Activated CD4-positive, alpha-beta memory T cell treated with anti-CD3 and anti-CD28 coated beads, Interleukin-2, amount 10 ng/mL, durations not matched to agents 7 days and 5 days (primary cell): ENCODE measurements around the gene GAB2. TPM values are rescaled to one million over a fixed set of nuclear protein-coding genes. Genes with fewer than 3 reads are reported as not detected.
A peak's percentile ranks its signal among the peaks of the same experiment; 100 is the strongest.

ENCODE experiments used
- CTCF ChIA-PET: fragments of 350-600 bp; sonication (Branson Sonifier 250); formaldehyde crosslinking; loops from one replicate; lab custom pipeline; 2021; ENCODE audit warnings: antibody characterized with exemption, inconsistent platforms; lab: Charles Lee
- POLR2A ChIA-PET: fragments of 350-600 bp; sonication (Branson Sonifier 250); formaldehyde crosslinking; loops from one replicate; lab custom pipeline; 2021; ENCODE audit warnings: antibody characterized with exemption; lab: Charles Lee
- DNase-seq: peaks from one replicate; pipeline ENCODE4 v3.0.0-alpha.2; 2020
- H3K27ac Mint-ChIP-seq: one replicate; pipeline ENCODE4 v1.8.0; 2021; ENCODE audit warnings: mild to moderate bottlenecking, mixed read lengths
- H3K27me3 Mint-ChIP-seq: one replicate; pipeline ENCODE4 v1.8.0; 2021; ENCODE audit warnings: mixed read lengths
- H3K36me3 Mint-ChIP-seq: one replicate; pipeline ENCODE4 v1.8.0; 2021; ENCODE audit warnings: low read depth, mixed read lengths
- H3K4me1 Mint-ChIP-seq: one replicate; pipeline ENCODE4 v1.8.0; 2021; ENCODE audit warnings: mixed read lengths
- H3K4me3 Mint-ChIP-seq: one replicate; pipeline ENCODE4 v1.8.0; 2021; ENCODE audit warnings: mild to moderate bottlenecking, mixed read lengths
- H3K9me3 Mint-ChIP-seq: one replicate; pipeline ENCODE4 v1.8.0; 2021; ENCODE audit warnings: mixed read lengths
- total RNA-seq, 2 experiments: library from RNA; stranded (reverse); gene quantifications; one replicate each; pipeline ENCODE4 v1.2.3, GENCODE V29; 2021

GAB2 gene
- total RNA-seq, 2 experiments from 2014 or later, result 51.8 to 55.8 TPM

DNA sequence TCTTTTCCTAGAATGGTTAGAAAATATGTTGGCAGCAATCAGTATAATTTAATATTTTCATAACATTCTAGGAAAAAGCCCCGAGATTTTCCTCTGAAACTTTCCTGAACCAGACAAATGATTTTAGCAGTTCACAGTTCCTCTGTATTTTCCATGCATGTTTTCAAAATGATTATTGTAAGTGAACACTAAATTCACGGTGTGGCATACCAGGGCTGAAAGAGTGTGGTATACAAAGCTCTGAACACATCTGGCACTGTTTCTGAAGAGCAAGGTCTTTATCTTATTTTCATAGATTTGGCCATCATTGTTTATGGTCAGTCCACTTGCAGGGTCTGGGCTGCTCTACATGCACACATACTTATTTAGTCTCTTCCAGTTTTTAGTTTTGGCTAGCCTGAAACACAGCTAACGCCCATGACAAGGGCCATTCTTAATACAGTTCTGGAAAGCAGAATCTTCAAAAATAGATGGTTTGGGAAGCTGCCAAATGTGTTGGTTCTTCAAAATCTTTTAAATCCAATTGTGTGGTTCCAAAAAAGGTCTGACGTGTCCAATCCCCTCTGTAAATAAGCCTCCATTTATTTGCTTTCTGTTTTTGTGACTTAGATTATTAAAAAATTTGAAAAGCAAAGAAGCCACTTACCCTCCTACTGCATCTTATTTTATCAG, 7.9 kb upstream of the GAB2 start:
- POLR2A ChIA-PET, result interaction anchor here (0.6 to 1.5 kb wide), 3 partner anchors 9 to 28 kb away, joined by 3 to 7 read pairs (median 4); no protein-coding TSS in a partner anchor

DNA sequence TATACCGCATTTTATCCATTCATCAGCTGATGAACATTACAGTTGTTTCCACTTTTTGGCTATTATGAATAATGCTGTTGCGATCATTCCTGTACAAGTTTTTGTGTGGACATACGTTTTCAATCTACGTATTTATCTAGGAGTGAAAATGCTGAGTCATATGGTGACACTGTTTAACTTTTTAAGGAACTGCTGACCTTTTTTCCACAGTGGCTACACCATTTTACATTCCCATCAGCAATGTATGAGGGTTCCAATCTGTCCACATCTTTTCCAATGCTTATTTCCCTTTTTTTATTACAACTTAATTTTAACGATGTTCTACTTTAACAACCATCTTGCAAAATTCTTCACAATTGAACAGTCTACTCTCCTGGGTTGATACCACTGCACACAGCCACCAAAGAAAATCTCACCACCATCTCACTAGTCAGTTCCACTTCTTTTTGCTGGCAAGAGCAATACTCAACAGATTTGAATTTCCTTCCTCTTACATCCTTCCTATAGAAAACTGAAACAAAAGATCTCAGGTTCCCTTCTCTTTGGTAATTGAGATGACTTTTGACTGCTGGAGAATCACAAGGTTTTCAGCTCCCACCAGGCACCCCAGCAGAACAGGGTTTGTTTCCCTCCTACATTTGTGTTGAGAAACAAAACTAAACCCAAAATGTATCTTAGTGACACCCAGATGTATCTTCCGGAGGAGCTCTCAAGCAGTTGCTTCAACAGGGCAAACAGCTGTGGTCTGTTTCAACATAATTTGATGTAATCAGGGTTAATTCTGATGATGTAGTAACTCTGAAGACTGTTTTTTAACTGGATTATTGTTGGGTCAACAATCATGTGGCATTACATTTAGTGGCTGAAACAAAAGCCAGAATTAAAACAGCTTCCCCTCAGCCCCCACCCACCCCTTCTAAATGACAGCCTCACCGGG, 7.0 kb upstream of the GAB2 start:
- H3K36me3 Mint-ChIP-seq, result peaks cover 8% of the 10 kb centered on the region
- peak overlapping the region; percentile 90 for H3K27ac Mint-ChIP-seq
- H3K9me3 Mint-ChIP-seq, result peaks cover 2% of the 10 kb centered on the region
- CTCF ChIA-PET, result interaction anchor here (0.6 to 1.3 kb wide), 6 partner anchors 8 to 196 kb away, joined by 3 to 6 read pairs (median 3); no protein-coding TSS in a partner anchor
- H3K27me3 Mint-ChIP-seq, result peaks cover 2% of the 10 kb centered on the region
- no peak for DNase-seq
- POLR2A ChIA-PET, result interaction anchor here (1.3 to 1.5 kb wide), 2 partner anchors 9 to 13 kb away, joined by 4 to 7 read pairs; no protein-coding TSS in a partner anchor
- H3K4me3 Mint-ChIP-seq, result peak overlapping the region; percentile 60
- H3K4me1 Mint-ChIP-seq, result peaks cover 69% of the 10 kb centered on the region

More for the DNA sequence above, 7.9 kb upstream of the GAB2 start:
- H3K4me1 Mint-ChIP-seq, result peaks cover 66% of the 10 kb centered on the region
- CTCF ChIA-PET, result interaction anchor here (0.6 to 1.3 kb wide), 5 partner anchors 8 to 197 kb away, joined by 3 to 6 read pairs (median 3); no protein-coding TSS in a partner anchor
- H3K4me3 Mint-ChIP-seq, result no peak overlapping the region
- H3K27me3 Mint-ChIP-seq, result no peaks in the 10 kb centered on the region
- H3K9me3 Mint-ChIP-seq, result peaks cover 2% of the 10 kb centered on the region
- H3K27ac Mint-ChIP-seq, result peak overlapping the region; percentile 90
- H3K36me3 Mint-ChIP-seq, result peaks cover 8% of the 10 kb centered on the region
- no peak for DNase-seq

DNA sequence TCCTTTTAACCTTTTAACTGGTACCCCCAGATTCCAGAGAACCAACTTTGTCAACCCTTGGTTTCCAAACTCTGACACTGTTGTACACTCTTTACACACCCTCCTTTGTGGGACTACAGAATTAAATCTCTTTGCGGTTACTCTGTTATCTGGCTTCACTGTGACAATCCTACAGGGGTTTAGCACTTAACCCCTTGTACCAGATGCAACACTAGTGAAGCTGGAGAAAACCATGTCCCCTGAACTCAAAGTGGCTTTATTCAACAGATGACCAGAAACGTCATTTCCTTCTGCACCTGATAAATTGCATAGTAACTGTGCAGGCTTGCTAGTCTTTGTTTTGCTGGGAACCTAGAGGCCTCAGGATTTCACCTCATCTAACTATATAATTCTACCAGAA, 5.6 kb upstream of the GAB2 start:
- Mint-ChIP-seq H3K4me1 (peaks cover 71% of the 10 kb centered on the region), H3K4me3 (no peak overlapping the region), H3K36me3 (peaks cover 8% of the 10 kb centered on the region), H3K27ac (no peak overlapping the region), H3K9me3 (peaks cover 2% of the 10 kb centered on the region), H3K27me3 (peaks cover 15% of the 10 kb centered on the region)
- DNase-seq, result no peak
- ChIA-PET CTCF (interaction anchor here (1.5 to 8.4 kb wide), 2 partner anchors 6 to 17 kb away, joined by 4 to 73 read pairs; no protein-coding TSS in a partner anchor), POLR2A (no interaction called here)

DNA sequence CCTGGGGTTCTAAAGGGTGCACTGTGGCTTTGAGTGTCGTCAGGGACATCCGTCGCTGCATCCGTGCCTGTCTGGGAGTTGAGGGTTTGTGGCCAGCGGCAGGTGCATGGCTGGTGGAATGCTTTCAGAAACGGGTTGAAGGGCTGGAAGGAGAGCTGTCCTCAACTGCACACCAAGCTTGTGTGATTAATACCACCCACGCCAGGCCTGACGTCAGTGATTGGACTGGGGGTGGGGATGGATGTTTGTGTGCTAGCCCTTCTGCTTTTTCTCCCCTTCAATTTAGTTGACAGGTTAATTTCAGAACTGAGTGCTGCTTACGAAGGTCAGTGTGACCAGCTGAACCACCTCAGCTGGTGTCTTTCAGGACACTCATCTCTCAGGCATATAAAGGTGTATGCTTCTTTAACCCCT, 3.2 kb upstream of the GAB2 start:
- POLR2A ChIA-PET, result interaction anchor here (0.8 kb wide), 1 partner anchor 8 kb away, joined by 3 read pairs; no protein-coding TSS in a partner anchor
- peak; percentile 50 for DNase-seq
- Mint-ChIP-seq H3K27me3 (peaks cover 18% of the 10 kb centered on the region), H3K36me3 (peaks cover 12% of the 10 kb centered on the region), H3K9me3 (peaks cover 2% of the 10 kb centered on the region), H3K4me1 (peaks cover 63% of the 10 kb centered on the region), H3K27ac (no peak overlapping the region), H3K4me3 (no peak overlapping the region)
- CTCF ChIA-PET, result interaction anchor here (0.7 to 8.4 kb wide), 11 partner anchors 9 to 193 kb away, joined by 3 to 85 read pairs (median 3); partner anchors contain the start of gene NARS2

DNA sequence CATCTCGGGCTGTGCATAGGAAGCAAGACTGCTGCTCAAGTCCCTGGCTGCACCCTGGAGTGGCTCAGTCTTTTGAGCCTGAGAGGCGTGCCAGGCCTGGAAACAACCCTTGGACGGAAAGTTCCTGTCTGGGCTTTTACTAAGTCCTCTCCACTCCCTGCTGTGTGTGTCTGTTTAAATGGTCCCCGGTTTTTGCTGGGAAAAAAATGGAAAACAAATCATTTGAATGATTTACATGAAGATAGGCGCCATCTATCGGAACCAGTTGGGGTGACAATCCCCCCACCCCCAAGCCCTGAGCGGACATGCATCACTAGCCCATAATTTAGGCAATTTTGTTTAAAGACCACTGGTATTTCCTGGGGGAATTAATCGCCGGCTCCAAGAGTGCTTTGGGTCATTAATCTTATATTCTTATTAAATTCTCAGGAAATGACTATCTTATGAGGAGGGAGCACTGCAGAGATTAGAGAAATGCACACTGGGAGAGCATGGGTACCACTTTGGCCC, 2.7 kb upstream of the GAB2 start:
- no peak overlapping the region for H3K27ac Mint-ChIP-seq
- CTCF ChIA-PET, result interaction anchor here (0.7 to 8.4 kb wide), 12 partner anchors 9 to 426 kb away, joined by 3 to 85 read pairs (median 4); partner anchors contain the start of genes INTS4 and NARS2
- peaks cover 2% of the 10 kb centered on the region for H3K9me3 Mint-ChIP-seq
- POLR2A ChIA-PET, result interaction anchor here (0.8 kb wide), 1 partner anchor 8 kb away, joined by 3 read pairs; no protein-coding TSS in a partner anchor
- H3K36me3 Mint-ChIP-seq, result peaks cover 12% of the 10 kb centered on the region
- peaks cover 18% of the 10 kb centered on the region for H3K27me3 Mint-ChIP-seq
- peaks cover 63% of the 10 kb centered on the region for H3K4me1 Mint-ChIP-seq
- H3K4me3 Mint-ChIP-seq, result no peak overlapping the region
- DNase-seq, result peak; percentile 58

DNA sequence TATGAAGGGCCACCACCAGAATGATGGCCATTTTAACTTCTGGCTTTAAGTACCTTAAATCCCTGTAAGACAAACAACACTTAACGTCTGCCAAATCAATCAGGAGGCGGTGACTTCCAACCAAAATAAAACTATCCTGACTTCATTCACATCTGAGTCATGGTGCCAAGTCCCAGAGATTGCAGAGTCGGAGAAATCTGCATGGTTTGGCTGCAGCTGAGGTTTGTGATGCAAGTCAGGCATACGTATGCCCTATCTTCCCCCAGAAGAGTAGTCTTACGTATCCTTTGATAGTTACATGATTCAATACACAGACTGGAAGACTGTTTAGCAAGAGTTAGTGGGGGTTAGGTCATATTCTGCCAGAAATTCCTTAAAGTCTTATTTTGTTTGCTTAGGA, 1.7 kb upstream of the GAB2 start:
- Mint-ChIP-seq H3K36me3 (peaks cover 8% of the 10 kb centered on the region), H3K4me1 (peaks cover 61% of the 10 kb centered on the region), H3K4me3 (no peak overlapping the region), H3K27me3 (peaks cover 18% of the 10 kb centered on the region), H3K9me3 (peaks cover 2% of the 10 kb centered on the region), H3K27ac (no peak overlapping the region)
- ChIA-PET POLR2A (interaction anchor here (0.8 to 4.7 kb wide), 14 partner anchors 10 to 279 kb away, joined by 3 to 59 read pairs (median 17); partner anchors contain the start of genes ALG8 and NARS2), CTCF (interaction anchor here (0.6 to 8.4 kb wide), 15 partner anchors 10 to 425 kb away, joined by 3 to 85 read pairs (median 6); partner anchors contain the start of genes INTS4 and NARS2)
- DNase-seq, result no peak

DNA sequence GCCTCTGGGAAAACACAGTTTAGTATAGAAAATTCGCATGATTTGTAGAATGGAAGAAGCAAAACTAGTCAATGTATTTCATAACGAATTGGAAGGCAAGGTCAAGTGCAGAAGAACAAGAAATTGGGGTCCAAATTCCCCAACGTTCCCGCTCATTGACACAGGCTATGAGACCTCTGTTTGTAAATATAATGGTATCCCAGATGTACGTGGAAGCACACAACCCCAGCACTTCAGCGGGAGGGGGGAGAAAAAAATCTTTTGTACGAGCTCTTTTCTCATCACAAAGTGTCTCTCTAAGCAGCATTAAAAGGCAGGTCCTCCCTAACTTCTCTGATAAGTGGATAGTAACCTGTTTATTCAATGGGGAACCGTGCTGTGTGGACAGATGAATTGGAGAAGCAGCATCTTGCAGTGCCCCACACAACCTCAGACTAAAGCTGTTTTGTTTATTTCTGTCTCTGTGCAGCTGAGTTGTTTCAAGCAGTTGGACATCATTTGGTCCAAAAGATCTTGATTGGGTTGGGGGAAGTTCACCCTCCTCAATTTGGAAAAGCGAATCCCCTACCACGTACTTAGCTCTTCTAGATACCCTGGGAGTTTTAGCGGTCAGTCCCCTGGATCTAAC, 1.1 kb upstream of the GAB2 start:
- no peak for DNase-seq
- CTCF ChIA-PET, result interaction anchor here (0.5 to 8.4 kb wide), 18 partner anchors 11 to 424 kb away, joined by 3 to 85 read pairs (median 4); partner anchors contain the start of genes INTS4 and NARS2
- Mint-ChIP-seq H3K9me3 (no peaks in the 10 kb centered on the region), H3K4me1 (peaks cover 57% of the 10 kb centered on the region), H3K27me3 (peaks cover 18% of the 10 kb centered on the region), H3K27ac (peak overlapping the region; percentile 78), H3K36me3 (peaks cover 8% of the 10 kb centered on the region), H3K4me3 (peak overlapping the region; percentile 80)
- POLR2A ChIA-PET, result interaction anchor here (0.7 to 4.7 kb wide), 23 partner anchors 11 to 419 kb away, joined by 3 to 59 read pairs (median 5); partner anchors contain the start of genes ALG8, NARS2 and NDUFC2

DNA sequence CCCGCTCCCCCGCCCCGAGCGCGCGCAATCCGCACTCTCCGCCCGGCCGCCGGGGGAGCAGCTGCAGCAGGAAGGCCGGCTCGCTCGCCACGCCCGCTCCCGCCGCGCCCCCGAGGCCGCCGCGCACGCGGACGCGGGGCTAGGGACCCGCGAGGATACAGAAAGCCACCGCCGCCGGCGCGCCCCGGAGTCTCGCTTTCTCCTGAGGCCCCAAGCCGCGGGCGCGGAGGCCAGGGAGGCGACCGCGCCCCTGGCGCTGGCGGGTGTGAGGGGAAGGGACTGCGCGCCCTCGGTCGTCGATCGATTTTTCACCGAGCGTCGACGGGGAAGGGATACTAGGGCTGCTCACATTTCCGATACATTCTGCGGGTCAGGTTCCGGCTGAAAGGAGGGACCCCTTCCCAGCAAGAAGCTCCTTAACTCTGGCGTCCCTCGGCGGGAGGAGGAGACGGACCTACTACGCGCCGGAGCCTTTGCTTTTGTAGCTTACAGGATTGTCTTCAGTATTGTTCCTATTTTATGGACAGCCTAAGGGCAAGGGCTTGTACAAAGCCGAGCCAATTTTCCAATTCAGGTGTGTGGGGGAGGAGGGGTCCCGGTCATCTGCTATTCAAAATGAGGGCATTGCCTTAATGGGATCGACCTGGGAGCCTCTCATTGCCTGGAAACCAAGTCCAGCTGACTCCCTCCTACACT, 416 bp upstream of the GAB2 start:
- H3K27ac Mint-ChIP-seq, result peak overlapping the region; percentile 78
- H3K4me3 Mint-ChIP-seq, result peak overlapping the region; percentile 80
- H3K4me1 Mint-ChIP-seq, result peaks cover 63% of the 10 kb centered on the region
- POLR2A ChIA-PET, result interaction anchor here (0.6 to 4.7 kb wide), 31 partner anchors 11 to 418 kb away, joined by 3 to 59 read pairs (median 4); partner anchors contain the start of genes ALG8, NARS2 and NDUFC2
- CTCF ChIA-PET, result interaction anchor here (0.5 to 8.4 kb wide), 17 partner anchors 12 to 228 kb away, joined by 3 to 85 read pairs (median 5); partner anchors contain the start of gene NARS2
- peaks cover 10% of the 10 kb centered on the region for H3K36me3 Mint-ChIP-seq
- DNase-seq, result peak; percentile 84
- no peaks in the 10 kb centered on the region for H3K9me3 Mint-ChIP-seq
- peaks cover 18% of the 10 kb centered on the region for H3K27me3 Mint-ChIP-seq

DNA sequence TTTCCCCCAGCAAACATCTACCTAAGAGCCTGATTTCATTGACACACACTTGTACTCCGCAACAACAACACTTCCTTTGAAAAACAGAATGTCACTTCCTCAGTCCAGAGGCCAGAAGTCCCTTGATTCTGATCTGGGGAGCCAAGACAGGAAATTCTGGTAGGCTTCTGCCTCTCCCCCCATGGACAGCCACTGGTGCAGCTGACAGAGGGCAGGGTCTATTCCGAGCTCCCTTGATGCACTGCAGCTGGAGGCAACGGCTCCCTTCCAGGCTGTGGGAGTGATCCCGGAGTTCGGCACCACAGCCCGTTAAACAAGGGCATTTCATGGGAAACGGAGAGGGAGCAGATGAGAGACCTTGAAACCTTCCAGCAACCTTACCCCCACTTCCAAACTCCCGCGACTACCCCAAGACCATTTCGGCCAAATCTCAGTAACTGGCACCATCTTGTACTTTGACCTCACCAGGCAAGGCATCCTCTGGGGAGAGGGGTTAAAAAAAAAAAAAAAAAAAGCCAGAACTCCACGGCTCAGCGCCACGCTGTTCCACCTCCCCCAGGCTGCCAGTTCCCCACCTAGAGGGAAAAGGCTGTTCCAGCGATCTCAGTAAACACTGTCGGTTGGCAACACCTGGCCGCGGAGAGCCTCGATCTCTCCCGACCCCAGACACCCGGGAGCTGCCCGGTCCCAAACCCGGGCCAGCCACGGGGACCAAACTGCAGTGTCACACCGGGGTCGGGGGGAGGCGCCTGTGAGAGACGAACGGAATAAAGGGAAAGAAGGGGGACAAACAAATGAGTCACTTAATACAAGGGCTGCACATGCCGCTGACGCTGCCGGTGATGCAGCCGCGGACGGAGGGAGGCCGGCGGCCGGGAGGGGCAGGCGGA, 1.1 kb downstream of the GAB2 start:
- CTCF ChIA-PET, result interaction anchor here (0.7 to 8.4 kb wide), 20 partner anchors 8 to 422 kb away, joined by 3 to 85 read pairs (median 4); partner anchors contain the start of genes INTS4, KCTD21 and NARS2

DNA sequence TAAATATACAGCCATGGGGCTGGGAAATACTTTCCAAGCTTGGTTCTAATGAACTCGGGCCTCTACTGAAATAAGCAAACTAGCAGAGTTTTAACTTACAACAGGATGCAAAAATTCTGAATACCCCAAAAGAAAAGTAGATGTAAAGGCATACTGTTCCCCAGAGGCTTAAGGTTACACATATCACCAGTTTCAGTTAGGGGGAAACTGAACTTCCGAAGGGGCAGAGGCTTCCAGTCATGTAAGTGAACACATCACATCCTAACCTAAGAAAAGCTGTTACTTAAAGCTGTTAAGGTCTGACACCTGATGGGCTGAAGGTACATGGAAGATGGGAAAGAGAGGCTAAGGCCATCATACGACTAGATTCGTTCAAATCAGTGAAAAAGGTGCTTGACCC, 2.3 kb downstream of the GAB2 start:
- H3K4me1 Mint-ChIP-seq, result peaks cover 57% of the 10 kb centered on the region
- ChIA-PET CTCF (interaction anchor here (0.6 to 8.4 kb wide), 16 partner anchors 8 to 227 kb away, joined by 3 to 85 read pairs (median 4); partner anchors contain the start of genes KCTD21, NARS2 and USP35), POLR2A (interaction anchor here (0.9 to 4.7 kb wide), 11 partner anchors 10 to 226 kb away, joined by 3 to 59 read pairs (median 9); partner anchors contain the start of gene NARS2)
- peaks cover 18% of the 10 kb centered on the region for H3K27me3 Mint-ChIP-seq
- peaks cover 21% of the 10 kb centered on the region for H3K36me3 Mint-ChIP-seq
- H3K27ac Mint-ChIP-seq, result peak overlapping the region; percentile 28
- DNase-seq, result no peak
- peak overlapping the region; percentile 95 for H3K4me3 Mint-ChIP-seq
- no peaks in the 10 kb centered on the region for H3K9me3 Mint-ChIP-seq

More for the DNA sequence above, 1.1 kb downstream of the GAB2 start:
- POLR2A ChIA-PET, result interaction anchor here (0.6 to 4.7 kb wide), 22 partner anchors 8 to 337 kb away, joined by 3 to 59 read pairs (median 6); partner anchors contain the start of genes ALG8, NARS2 and NDUFC2
- peak overlapping the region; percentile 84 for H3K27ac Mint-ChIP-seq
- H3K4me3 Mint-ChIP-seq, result peak overlapping the region; percentile 95
- DNase-seq, result peak; percentile 86
- H3K4me1 Mint-ChIP-seq, result peaks cover 66% of the 10 kb centered on the region
- H3K9me3 Mint-ChIP-seq, result no peaks in the 10 kb centered on the region
- peaks cover 18% of the 10 kb centered on the region for H3K27me3 Mint-ChIP-seq
- peaks cover 13% of the 10 kb centered on the region for H3K36me3 Mint-ChIP-seq
